LHCN-M2 (cell line): ENCODE results near the gene TRAPPC3. TPM values are rescaled to one million over a fixed set of nuclear protein-coding genes. Genes with fewer than 3 reads are reported as not detected.
"Not testable (repeated sequence)": the region's sequence is repeated elsewhere in the genome, so short reads cannot be mapped to it uniquely, and the experiment has no call there.

Experiments used
- DNase-seq: peaks from one replicate; pipeline ENCODE4 v3.0.0-alpha.2; 2012; ENCODE audit warnings: low read depth
- total RNA-seq: library from RNA; depleted of rRNA; stranded (reverse); fragments of >200 nt; gene quantifications from 2 replicates; pipeline ENCODE4 v1.2.3, GENCODE V29; 2014

Gene TRAPPC3
- total RNA-seq, 1 experiment from 2014 or later: 134 TPM

GRCh38 chr1:36166938-36167905 lies 17.9 kb upstream of the TRAPPC3 start:
- peak; percentile 73 for DNase-seq

DNA sequence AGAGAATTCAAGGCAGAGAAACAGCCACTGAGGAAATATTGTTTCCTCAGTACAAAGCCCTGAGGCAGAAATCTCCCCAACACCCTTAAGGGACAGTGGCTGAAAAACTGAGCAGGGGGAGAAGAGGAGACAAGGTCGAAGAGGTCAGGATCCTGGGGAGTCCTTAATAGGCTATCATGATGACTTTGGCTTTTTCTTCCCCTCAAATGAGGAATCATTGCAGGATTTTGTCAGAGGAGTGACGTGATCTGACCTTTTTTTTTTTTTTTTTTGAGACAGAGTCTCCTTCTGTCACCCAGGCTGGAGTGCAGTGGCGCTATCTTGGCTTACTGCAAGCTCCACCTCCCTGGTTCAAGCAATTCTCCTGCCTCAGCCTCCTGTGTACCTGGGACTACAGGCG lies 16.9 kb upstream of the TRAPPC3 start:
- no peak for DNase-seq

DNA sequence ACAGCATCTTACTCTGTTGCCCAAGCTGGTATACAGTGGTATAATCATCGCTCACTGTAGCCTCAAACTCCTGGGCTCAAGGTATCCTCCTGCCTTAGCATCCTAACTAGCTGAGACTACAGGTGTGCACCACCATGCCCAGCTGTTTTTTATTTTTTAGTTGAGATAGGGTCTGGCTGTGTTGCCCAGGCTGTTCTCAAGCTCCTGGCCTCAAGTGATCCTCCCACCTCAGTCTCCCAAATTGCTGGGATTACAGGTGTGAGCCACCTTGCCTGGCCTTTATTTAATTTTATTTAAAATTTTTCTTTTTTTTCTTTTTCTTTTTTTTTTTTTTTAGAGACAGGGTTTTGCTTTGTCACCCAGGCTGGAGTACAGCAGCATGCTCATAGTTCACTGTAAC lies 15.9 kb upstream of the TRAPPC3 start:
- DNase-seq: no peak

DNA sequence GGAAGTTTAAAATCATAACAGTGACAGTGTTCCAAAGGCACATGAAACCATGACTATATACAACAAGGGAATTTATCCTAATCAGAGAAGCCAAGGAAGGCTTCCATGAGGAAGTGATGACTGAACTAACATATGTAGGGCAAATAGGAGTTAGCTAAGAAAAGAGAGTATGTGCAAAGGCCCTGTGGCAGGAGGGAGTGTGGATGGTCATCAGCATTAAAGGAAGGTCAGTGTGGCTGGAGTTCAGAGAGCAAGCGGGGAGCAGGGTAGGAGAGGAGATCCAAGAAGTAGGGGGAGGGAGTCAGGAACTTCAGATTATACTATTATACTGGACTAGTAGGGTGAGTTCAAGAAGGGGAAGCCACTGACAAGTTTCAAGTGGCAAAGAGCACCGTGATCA lies 15.1 kb upstream of the TRAPPC3 start:
- no peak for DNase-seq

DNA sequence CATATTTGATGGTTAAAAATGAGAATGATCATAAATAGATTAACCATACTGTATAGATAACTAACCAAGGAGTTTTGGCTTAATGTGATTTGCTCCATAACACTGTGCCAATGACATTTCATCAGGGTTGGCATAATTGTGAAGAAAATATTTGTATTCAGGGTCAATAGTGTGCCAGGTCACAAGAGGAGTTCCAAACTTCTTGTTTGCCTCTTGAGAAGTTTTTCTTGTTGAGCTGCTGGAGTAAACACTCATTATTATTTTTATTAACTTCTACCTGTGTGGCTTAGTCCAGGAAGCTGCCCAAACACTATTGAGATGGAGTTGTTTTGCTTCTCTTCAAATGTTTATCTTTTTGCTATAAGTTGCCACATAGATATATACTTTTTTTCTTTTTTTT lies 14.1 kb upstream of the TRAPPC3 start:
- no peak for DNase-seq

GRCh38 chr1:36162680-36163239 lies 13.5 kb upstream of the TRAPPC3 start:
- DNase-seq: no peak

DNA sequence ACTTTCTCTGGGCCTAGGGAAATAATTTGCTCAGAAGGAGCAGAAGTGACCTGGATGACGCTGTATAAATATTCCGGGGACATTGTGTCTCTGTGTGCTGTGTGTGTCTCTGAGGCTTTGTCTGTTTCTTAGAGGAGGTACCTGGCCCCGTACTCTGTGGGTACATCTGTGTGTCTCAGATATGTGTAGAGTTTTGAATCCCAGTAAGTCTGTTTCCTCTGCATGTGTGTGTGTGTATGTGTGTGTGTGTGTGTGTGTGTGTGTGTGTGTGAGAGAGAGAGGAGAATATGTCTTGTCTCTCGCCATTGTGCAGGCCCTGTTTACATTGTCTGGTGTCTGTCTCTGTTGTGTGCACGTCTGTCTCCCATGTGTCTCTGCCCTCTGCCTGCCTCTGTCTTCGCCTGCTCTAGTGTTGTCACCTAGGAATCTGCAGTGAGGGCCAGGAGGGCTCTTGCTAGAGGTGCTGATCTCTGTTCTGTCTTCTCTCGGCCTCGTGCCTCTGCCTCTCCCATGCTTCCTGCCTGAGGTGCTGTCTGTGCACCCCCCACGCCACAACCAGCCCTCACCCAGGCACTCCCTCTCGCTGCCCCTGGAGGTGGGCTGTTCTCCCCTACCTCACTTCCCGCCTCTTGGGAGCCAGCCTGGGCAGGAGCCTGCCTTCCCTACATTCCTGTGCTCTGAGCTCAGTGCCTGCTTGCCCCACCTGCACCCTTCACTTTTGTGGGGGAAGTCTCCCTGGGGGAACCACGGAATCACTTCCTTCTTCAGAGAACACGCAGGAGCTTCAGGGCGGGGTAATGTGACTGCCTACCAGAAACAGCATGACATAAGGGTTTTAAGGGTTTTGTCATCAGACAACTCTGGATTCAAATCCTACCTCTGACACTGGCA lies 12.6 kb upstream of the TRAPPC3 start:
- no peak for DNase-seq

- peak; percentile 73 for DNase-seq
Measured at GRCh38 chr1:36160949-36161485, 11.7 kb upstream of the TRAPPC3 start.

GRCh38 chr1:36160388-36160948 lies 11.2 kb upstream of the TRAPPC3 start:
- peak; percentile 22 for DNase-seq

DNA sequence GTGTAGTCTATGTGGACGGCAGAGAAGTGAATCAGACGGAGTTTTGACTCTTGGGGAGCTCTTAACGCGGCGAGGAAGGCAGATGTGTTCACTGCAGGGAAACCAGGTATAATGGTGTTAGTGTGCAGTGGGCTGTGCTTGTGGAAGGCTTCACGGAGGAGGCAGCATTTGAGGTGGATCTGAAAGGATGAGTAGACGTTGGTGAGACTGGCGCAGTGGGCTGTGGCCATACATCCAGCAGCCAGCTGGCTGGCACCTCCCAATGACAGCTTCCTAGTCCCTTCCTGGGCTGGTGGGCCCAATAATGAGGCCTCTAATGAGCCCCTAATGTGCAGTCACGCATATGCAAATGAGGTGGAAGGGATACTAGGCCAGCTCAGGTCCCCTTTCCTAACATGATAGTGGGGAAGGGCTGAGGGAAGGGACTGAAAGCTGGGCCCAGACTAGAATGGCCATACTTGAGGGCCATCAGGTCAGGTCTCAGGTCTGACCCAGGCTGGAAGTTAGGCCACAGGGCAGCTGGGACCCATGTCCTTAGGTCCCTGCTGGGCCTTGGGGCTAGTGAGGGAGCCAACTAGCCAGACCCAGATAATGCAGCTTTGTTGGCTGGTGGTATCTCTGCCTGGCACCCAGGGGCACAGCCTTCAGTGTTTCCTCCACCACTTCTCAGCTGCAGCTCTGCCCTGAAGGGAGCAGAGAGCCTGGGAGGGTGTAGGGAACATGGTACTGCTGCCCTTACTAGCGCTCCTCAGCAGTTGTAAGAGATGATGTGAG lies 10.5 kb upstream of the TRAPPC3 start:
- no peak for DNase-seq

DNA sequence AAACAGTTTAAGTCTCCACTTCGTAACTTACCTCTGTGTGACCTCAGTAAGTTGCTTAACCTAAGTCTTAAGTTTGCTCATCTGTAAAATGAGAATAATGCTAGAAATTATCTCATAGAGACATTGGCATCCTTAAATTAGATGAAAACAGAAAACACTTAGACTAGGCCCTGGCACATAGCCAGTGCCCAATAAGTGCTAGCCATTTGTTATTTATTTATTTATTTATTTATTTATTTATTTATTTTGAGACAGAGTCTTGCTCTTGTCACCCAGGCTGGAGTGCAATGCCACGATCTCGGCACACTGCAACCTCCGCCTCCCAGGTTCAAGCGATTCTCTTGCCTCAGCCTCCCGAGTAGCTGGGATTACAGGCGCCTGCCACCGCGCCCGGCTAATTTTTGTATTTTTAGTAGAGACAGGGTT lies 9.6 kb upstream of the TRAPPC3 start:
- DNase-seq: not testable (repeated sequence)

DNA sequence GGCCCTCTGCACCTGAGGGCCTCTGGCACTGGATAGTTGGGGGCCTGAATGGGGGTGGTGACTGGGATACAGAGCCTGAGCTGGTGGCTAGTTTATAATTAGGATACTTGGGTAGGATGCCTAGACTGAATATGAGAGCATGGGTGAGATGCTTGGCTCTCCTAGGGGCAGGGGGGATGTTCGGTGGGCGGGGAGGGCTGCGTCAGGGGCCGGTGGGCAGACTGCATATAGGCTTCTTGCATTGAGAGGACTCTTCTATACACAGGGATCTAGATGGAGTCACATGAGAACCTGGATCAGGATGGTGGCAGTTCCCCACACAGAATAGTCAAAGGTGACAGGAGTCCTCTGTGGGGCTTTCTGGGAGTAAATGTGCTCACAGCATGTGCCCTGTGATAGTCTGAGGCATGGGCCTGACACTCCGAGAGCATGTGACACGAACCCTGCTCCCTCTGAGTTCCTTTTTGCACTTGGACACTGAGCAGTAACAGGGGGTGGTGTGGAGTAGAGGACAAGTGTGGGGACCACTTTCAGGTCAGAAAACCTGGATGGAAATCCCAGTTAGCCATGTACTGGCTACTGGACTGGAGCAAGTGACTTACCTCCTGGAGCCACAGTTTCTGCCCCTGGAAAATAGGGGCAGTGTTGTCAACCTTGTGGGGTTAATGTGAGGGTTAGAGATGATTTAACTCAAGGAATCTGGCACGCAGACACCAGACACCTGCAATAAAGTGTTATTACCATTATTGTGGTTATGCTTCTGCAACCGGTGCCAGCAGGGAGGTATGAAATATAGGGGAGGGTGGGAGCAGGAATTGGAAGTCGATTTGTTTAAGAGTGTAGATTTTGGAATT lies 8.9 kb upstream of the TRAPPC3 start:
- DNase-seq: no peak

DNA sequence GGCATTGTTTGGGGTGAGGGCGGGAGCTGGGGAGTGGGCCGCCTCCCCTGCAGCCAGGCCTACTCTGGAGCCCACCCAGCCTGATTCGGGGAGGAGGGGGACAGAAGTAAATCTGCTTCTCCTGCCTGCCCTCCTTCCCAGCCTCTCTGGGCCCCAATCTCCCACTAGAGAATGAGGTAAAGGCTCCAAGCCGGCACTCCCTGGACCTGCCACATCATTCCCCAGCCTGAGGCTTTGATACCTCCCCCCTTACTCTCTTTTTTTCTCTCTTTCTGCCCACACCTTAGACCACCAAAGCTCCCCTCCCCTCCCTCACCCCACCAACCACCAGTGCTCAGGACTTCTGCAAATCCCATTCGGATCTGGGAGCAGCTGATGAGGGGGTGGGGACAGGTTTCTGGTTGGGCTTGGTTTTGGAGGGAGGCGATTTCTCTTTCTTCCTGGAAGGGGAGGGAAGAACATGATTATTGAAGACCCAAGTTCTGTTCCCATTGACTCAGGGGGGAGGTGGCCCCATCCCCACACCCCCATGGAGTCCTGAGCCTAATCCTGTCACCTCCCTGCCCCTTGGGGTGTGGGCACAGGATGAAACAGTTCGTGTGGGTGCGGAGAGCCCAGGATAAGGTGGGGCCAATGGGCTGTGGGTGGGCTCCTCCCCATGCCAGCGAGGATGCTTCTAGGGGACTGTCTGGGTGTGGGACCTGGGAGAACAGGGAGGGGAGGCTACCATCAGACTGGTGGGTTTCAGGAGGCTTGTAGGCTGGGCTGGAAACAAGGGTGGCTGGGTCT lies 8.0 kb upstream of the TRAPPC3 start:
- peak; percentile 56 for DNase-seq

GRCh38 chr1:36156329-36157114 lies 7.2 kb upstream of the TRAPPC3 start:
- DNase-seq: peak; percentile 66

GRCh38 chr1:36155408-36156328 lies 6.4 kb upstream of the TRAPPC3 start, which contains the start of gene MAP7D1:
Gene MAP7D1, plus strand, starts transcription at chr1:36156160. Its CDS starts 258 bp downstream, at chr1:36156418.
- DNase-seq: peak; percentile 84

DNA sequence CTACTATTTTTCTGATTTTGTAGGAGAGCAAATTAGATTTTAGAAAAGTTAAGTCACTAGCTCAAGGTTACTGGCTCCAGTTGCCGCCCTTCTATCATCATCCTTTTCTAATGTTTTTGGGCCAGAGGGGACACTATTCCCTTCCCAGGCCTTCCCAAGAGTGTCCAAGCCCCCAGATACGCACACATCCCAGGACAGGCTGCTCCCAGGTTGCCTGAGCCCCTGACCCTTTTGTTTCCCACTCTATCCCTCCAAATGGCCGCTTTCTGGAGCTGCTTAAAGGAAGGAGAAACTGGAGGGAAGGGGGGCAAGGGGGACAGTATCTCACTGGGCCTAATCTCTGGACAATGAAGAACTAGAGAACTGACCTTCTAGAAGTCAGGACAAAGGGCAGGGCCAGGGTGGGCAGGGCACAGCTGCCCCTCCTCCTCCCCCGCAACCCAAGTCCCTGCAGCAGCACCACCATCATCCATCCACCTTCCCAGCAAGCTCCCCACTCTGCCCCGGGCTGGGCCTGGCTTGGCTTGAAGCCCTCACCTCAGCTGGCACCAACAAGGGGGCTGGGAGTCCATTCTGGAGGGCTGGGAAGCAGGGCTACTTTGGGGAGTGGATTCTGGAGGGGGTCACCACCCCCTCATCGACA lies 5.6 kb upstream of the TRAPPC3 start:
- DNase-seq: peak; percentile 30
